Measurements from ENCODE around the gene PDXP.
A peak's percentile ranks its signal among the peaks of the same experiment; 100 is the strongest.
"Not testable (repeated sequence)": the region's sequence is repeated elsewhere in the genome, so short reads cannot be mapped to it uniquely, and the experiment has no call there.

The PDXP gene, protein sequence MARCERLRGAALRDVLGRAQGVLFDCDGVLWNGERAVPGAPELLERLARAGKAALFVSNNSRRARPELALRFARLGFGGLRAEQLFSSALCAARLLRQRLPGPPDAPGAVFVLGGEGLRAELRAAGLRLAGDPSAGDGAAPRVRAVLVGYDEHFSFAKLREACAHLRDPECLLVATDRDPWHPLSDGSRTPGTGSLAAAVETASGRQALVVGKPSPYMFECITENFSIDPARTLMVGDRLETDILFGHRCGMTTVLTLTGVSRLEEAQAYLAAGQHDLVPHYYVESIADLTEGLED

GRCh38 chr22:37658133-37659065 lies at the start of gene PDXP:
TSS of gene PDXP (plus strand) at chr22:37658723. CDS start at chr22:37658783, 60 bp downstream.
- in situ Hi-C loops (cut with MboI; ENCODE audit: low pct_unique_long_range_greater_than_20kb, low sequenced_read_pairs): no loop called here
- DNase-seq: peak; percentile 100

DNA sequence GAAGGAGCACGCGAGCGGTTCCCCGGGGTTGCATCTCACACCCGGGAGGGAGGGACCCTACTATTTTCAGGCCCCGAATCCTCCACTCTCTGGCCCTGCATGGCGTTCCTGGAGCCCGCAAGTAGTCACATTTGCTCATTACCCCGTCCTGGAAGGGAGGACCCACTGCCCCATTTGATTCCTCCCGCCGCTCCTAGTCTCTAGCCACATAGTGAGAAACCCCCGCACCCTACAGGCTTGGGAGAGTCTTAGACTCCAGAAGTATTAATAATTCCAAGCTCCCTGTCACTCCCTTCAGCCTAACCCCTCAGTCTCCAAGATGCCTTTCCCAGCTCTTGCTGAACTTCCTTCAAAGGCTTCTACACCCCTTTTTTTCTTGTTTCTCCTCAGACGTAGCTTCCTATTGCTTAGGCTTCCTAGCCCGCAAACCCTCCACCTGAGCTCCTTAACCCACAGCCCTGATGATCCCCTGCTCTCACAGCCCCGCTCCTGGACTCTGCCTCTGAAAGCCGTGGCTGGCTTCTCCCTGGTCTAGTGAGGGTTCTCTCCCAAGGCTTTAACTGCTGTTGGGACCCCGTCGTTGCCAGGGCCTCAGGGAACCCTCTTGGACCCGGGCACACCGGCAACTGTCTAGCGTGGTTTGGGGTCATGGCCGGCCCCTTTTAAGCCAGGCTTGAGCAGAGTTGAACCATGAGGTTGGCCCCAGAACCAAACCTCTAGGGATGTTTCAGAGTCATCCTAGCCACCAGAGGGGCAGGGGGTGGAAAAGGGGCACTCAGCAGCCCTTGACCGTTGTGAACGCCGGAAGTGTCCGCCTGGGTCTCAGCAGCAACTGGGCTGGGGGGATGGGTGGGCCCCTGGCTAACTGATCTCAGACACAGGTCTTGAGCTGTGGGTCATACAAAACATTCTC lies 49.0 kb upstream of the PDXP start:
- in situ Hi-C loops (cut with MboI; ENCODE audit: low pct_unique_long_range_greater_than_20kb, low sequenced_read_pairs): no loop called here
- DNase-seq: peak; percentile 35

GRCh38 chr22:37610153-37610475 lies 48.4 kb upstream of the PDXP start:
- in situ Hi-C loops (cut with MboI; ENCODE audit: low pct_unique_long_range_greater_than_20kb, low sequenced_read_pairs): not testable (repeated sequence)

DNA sequence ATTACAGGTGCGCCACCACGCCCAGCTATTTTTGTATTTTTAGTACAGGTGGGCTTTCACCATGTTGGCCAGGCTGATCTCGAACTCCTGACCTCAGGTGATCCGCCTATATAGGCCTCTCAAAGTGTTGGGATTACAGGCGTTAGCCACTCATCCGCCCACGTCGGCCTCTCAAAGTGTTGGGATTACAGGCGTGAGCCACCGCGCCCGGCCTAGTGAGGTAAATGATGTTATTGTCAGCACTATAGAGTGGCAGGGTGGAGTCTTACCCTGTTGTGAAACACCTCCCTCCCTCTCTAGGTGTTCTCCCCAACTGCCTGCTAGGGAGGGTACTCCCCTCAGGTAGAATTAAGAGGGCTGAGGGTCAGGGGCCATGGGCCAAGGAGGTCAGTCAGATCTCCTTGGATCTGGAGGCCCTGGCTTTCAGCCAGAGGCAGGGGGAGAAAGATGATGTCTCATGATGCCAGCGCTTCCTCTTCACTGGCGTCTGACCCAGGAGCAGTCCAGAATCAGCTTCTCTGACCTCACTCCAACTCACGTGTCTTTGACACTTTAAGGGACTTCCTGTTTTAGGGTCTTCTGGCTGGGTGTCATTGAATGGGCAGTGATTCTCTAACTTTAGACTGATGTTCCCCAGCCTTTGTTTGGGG lies 47.9 kb upstream of the PDXP start:
- in situ Hi-C loops (cut with MboI; ENCODE audit: low pct_unique_long_range_greater_than_20kb, low sequenced_read_pairs): no loop called here
- peak; percentile 38 for DNase-seq

More at GRCh38 chr22:37610153-37610475, 48.4 kb upstream of the PDXP start:
- DNase-seq: peak; percentile 25

GRCh38 chr22:37611207-37611606 lies 47.3 kb upstream of the PDXP start:
- in situ Hi-C loops (cut with MboI; ENCODE audit: low pct_unique_long_range_greater_than_20kb, low sequenced_read_pairs): no loop called here
- no peak for DNase-seq

- in situ Hi-C loops (cut with MboI; ENCODE audit: low pct_unique_long_range_greater_than_20kb, low sequenced_read_pairs): no loop called here
- DNase-seq: no peak
These were observed 42.1 kb upstream of the PDXP start for GRCh38 chr22:37616201-37617083.

GRCh38 chr22:37617431-37617830 lies 41.1 kb upstream of the PDXP start:
- DNase-seq: no peak
- in situ Hi-C loops (cut with MboI; ENCODE audit: low pct_unique_long_range_greater_than_20kb, low sequenced_read_pairs): no loop called here

DNA sequence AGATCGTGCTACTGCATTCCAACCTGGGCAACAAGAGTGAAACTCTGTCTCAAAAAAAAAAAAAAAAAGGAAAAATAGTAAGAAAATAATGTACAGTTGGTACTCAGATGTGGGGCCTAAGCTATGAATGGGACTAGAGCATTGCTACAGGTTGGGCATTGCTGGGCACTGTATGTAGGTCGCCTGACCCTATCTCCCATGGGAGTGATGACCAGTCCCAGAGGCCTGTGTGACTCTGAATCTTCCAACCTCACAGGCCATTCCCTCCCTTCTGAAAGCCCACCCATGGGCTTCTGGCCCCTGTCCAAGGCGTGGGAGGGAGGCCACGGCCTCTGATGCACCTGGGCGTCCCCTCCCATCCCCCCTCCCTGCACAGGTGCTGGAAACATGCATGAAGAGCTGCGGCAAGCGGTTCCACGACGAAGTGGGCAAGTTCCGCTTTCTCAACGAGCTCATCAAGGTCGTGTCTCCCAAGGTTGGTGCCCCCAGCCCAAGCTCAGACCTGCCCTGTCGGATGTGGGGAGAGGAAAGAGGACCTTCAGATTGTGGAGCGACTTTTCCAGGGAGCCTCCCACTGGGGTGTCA lies 40.4 kb upstream of the PDXP start:
- in situ Hi-C loops (cut with MboI; ENCODE audit: low pct_unique_long_range_greater_than_20kb, low sequenced_read_pairs): no loop called here
- no peak for DNase-seq

DNA sequence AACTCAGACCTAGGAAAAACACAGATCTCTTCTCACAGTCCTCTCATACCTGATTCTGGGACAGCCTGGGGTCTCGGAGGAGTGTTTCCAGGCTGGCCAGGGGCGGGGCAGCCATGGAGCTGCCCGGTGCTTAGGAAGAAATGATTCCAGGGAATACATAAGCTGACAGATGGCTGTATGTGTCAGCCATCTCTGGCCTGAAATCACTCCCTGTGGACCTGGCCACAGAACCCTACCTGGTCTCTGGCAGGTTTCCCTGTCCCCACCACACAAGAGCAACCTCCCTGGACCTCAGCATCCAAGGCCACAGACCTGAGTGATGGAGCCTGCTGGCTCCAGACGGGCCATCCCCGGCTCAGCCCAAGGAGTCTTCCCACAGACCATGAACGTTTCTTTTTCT lies 39.8 kb upstream of the PDXP start:
- in situ Hi-C loops (cut with MboI; ENCODE audit: low pct_unique_long_range_greater_than_20kb, low sequenced_read_pairs): no loop called here
- no peak for DNase-seq

DNA sequence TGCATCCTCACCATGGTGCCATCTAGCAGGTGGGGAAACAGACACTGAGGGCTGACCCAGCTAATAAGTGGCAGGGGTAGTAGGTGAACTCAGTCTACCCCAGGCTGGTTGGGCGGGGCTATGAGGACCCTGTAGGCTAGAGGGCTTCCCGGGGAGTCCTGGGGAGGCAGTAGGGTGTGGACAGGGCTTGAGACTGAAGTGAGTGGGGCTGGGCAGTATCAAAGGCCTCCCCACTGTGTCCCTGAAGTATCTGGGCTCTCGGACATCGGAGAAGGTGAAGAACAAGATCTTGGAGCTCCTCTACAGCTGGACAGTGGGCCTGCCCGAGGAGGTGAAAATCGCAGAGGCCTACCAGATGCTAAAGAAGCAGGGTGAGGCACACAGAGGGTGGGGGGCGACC lies 38.5 kb upstream of the PDXP start:
- in situ Hi-C loops (cut with MboI; ENCODE audit: low pct_unique_long_range_greater_than_20kb, low sequenced_read_pairs): no loop called here
- DNase-seq: no peak

GRCh38 chr22:37621352-37621860 lies 37.1 kb upstream of the PDXP start:
- DNase-seq: no peak
- in situ Hi-C loops (cut with MboI; ENCODE audit: low pct_unique_long_range_greater_than_20kb, low sequenced_read_pairs): no loop called here

DNA sequence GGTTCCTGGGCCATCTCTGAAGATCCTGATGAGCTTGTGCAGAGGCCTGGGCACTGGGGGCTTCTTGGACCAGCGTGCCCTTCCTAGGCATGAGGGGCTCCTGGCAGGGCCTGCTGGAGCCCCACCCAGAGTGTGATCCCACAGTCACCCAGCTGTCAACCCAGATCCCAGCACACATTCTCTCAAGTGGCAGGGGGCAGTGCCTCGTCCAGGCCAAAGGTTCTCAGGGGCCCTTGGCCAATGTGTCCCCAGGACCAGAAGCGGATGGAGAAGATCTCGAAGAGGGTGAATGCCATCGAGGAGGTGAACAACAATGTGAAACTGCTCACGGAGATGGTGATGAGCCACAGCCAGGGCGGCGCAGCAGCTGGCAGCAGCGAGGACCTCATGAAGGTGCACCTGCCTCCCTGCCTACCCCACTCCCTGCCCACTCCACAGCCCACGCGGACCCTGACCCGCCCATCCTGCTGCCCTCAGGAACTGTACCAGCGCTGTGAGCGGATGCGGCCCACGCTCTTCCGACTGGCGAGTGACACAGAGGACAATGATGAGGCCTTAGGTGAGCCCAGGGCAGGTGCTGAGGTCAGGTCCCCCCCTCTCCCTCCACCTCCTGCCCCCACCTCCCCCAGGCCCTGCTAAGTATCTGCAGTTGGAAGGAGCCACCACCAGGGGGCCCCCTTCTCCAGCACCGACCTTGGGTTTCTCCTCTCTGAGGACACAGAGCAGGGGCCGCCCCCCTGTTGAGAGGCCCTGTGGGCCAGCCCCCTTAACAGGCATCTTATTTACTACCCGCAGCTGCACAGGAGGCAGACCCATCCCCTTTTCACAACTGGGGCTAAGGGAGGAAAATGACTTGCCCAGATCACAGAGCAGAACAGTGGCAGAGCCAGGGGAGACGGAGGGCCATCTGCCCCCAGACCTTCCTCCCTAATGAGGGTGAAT lies 35.2 kb upstream of the PDXP start:
- in situ Hi-C loops (cut with MboI; ENCODE audit: low pct_unique_long_range_greater_than_20kb, low sequenced_read_pairs): no loop called here
- DNase-seq: peak; percentile 62

DNA sequence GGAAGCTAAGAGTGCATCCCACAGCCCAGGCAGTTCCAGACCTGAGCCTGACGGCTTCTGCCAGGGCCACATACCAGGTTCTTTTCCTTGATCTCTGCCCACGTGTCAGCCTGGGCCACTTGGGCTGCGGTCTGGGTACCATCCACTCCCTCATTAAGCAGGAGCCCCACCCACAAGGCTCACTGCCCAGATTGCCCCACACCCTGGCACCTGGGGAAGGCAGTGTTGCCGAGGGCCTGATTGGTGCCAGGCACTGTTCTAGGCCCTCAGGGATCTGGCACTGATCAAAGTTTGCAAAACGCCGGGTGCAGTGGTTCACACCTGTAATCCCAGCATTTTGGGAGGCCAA lies 34.5 kb upstream of the PDXP start:
- DNase-seq: no peak
- in situ Hi-C loops (cut with MboI; ENCODE audit: low pct_unique_long_range_greater_than_20kb, low sequenced_read_pairs): no loop called here

GRCh38 chr22:37624876-37625275 lies 33.6 kb upstream of the PDXP start:
- no peak for DNase-seq
- in situ Hi-C loops (cut with MboI; ENCODE audit: low pct_unique_long_range_greater_than_20kb, low sequenced_read_pairs): no loop called here

DNA sequence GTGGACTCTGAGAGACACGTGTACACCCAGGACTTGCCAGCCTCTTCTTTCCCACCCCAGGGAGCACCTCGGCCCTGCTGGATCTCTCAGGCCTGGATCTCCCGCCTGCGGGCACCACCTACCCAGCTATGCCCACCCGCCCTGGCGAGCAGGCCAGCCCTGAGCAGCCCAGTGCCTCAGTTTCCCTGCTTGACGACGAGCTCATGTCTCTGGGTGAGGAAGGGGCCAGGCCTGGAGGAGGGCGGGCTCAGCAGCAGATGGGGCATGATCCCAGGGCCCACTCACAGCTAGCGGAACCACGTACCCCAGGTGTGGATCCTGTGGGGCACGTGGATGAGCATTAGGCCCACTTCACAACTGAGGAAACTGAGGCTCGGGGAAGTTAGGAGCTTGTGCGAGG lies 32.8 kb upstream of the PDXP start:
- in situ Hi-C loops (cut with MboI; ENCODE audit: low pct_unique_long_range_greater_than_20kb, low sequenced_read_pairs): no loop called here
- no peak for DNase-seq

- in situ Hi-C loops (cut with MboI; ENCODE audit: low pct_unique_long_range_greater_than_20kb, low sequenced_read_pairs): no loop called here
- DNase-seq: no peak
These were observed 32.4 kb upstream of the PDXP start for GRCh38 chr22:37626144-37626543.
